ENCODE measurements around the gene SMAP2.

SMAP2 gene

DNA sequence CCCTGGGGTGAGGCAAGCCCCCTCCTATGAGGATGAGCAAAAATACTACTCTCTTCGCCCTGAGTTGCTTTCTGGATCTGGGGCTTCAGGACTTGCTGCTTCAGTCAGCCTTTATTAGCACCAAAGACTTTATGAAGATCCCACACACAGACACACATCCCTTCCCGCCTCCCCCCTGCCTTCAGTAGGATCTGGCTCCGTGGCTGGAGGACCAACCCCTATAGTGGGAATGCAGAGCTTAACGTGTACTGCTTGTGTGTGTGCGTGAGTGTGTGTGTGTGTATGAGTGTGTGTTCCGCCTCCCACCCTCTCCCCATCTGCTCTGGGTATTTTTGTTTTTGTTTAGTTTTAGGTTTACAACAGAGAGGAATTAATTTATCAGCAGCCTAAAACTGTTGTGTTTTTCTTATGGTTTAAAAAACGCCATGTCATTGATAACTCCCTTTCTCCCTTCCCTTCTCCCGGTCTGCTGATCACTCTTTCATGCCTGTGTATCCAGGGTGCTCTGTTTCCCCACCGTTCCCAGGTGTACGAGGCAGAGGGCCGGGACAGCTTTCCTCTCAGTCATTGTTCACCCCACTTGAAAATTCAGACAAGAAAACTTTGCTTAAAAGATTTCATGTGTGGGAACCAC is 49.2 kb downstream of the SMAP2 start:
- no peak for DNase-seq

DNA sequence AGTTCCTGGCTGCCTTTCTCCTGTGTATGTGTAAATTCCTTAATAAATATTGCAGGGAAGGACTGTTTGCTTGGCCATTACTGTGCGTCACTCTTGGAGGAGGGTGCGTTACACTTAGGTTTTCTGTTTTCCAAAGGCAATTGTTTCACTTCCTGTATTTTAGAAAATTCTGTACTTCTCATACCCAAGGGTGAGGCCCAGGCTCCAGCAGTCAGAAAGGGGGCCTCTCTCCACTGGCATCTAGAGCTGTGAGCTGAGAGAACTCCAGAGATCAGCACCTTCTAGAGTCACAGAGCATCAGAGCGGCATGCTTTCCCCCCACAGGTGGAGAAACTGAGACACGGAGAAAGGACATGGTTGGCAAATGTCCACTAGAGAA is 49.7 kb downstream of the SMAP2 start:
- DNase-seq, result no peak

DNA sequence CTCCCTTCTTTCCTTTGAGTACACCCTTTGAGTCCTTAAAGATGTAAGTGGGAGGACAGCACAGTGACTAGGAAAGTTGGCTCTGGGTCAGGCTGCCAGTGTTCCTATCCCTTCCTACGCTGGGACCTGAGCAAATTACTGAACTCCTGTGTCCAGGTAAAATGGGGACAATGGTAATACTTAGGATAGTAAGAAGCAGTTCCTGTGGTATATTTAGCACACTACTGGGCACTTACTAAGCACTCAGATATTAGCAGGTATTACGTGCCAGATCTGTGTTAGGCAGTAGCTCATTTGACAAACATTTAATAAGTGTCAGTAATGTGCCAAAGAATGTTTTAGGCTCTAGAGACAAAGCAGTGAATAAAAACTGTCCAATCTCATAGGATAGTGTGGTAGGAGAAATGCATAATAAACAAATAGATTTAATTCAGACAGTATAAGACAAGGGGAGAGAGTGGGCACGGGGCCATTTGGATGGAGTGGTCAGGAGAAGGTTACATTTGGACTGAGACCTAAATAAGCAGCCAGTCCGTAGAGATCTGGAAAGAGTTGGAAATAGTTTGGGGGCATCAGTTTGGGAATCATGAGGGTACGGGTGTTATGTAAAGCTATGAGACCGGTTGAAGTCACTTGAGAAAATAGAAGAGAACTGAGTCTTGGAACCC is 50.6 kb downstream of the SMAP2 start:
- DNase-seq, result no peak

GRCh38 chr1:40425198-40425597 is 51.7 kb downstream of the SMAP2 start:
- DNase-seq, result no peak

GRCh38 chr1:40431385-40431784 is 57.9 kb downstream of the SMAP2 start:
- no peak for DNase-seq

GRCh38 chr1:40432644-40433390 is 59.3 kb downstream of the SMAP2 start:
- no peak for DNase-seq

GRCh38 chr1:40435471-40435870 is 61.9 kb downstream of the SMAP2 start:
- no peak for DNase-seq

DNA sequence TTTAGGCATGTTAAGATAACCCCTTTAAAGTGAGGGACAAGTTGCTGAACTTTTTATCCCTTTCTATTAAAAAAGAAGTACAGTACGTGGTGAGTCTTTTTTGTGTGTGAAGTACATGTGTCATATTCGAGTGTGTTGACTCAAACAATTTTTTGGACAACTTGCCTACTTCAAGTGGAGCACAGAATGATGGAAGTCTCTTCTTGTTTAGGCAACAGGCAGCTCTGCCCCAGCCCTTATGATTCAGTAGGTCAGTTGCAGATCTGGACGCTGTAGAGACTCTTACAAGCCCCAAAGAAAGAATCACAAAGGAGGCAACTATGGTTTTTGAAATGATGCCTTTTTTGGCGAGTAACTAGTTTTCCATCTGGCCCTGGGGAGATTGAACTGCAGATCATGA is 62.3 kb downstream of the SMAP2 start:
- no peak for DNase-seq

- DNase-seq, result peak; percentile 24
These were observed 65.0 kb downstream of the SMAP2 start for GRCh38 chr1:40438391-40439015.

GRCh38 chr1:40439247-40439646 is 65.7 kb downstream of the SMAP2 start:
- DNase-seq, result no peak

DNA sequence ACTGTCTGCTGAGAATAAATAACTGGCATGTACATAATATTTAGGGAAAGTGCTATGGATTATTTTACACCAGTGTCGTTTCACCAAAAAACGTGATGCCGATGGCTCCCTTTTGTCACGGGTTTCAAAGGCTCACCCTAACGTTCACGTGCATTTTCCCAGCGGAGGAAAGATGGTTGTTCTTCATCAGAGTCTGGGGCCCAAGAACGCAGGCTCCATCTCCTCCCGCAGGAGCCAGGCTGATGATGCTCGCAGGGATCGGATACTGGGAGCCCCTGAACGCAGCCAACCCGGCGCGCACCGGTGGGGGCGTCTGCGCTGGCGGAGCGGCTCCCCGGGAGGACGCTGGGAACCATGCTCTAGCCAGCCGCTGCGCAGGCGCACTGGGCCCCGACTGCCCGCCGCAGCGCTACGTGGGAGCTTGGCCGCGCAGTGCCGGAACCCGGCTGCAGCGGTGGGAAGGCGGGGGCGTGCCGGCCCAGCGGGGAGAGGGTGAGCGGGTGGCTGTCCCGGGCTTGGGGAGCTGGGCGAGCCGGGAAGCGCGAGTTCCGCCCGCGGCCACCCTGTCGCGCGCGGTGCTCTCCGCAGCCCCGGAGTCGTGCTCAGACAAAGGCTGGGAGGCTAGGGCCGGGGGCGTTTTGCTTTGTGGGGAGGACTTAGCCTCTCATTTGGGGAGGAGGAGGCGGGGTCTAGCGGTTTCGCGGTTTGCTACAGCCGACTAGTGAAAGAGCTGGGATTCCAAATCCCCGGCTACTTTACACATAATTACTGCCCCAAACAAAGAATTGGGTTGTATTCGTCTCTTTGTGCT is 76.4 kb downstream of the SMAP2 start, which contains the start of gene ZFP69B:
Gene ZFP69B (plus strand): TSS at position 793 of the 811 bp plus-strand sequence. CDS start 486 bp downstream, outside the sequence.
- peak; percentile 88 for DNase-seq

GRCh38 chr1:40450495-40451237 is 77.1 kb downstream of the SMAP2 start:
- DNase-seq, result peak; percentile 48

GRCh38 chr1:40451238-40451585 is 77.7 kb downstream of the SMAP2 start:
- no peak for DNase-seq

DNA sequence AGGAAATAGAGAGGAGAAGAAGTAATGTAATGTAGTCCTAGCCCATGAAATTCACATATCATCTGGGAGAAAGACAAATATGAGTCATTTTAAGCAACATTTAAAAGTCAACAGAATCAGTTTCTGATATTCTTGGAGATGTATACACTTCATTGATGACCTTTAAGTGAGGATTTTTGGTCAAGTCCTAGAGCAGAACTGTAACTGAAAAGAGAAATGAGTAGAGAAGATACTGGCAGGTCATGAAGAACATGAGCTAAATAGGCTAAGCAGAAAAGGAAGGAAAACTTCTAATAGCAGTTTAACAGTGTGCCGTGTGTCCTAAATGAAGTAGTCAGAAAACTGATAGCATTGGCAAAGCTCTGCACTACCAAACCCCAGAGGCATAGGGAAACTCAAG is 81.3 kb downstream of the SMAP2 start:
- DNase-seq, result no peak

DNA sequence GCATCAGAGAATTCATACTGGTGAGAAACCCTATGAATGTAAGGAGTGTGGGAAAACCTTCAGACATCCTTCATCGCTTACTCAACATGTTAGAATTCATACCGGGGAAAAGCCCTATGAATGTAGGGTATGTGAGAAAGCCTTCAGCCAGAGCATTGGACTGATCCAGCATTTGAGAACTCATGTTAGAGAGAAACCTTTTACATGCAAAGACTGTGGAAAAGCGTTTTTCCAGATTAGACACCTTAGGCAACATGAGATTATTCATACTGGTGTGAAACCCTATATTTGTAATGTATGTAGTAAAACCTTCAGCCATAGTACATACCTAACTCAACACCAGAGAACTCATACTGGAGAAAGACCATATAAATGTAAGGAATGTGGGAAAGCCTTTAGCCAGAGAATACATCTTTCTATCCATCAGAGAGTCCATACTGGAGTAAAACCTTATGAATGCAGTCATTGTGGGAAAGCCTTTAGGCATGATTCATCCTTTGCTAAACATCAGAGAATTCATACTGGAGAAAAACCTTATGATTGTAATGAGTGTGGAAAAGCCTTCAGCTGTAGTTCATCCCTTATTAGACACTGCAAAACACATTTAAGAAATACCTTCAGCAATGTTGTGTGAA is 89.5 kb downstream of the SMAP2 start:
- no peak for DNase-seq

DNA sequence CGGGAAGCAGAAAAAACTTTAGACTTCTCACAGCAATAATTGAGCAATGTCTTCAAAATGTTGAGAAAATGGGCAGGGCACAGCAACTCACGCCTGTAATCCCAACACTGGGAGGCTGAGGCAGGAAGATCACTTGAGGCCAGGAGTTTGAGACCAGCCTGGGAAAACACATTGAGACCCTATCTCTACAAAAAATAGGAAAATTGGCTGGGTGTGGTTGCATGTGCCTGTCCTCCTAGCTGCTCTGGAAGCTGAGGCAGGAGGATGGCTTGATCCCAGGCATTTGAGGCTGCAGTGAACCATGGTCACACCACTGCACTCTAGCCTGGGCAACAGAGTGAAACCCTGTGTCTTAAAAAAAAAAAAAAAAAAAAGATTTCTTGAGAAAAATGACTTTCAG is 95.8 kb downstream of the SMAP2 start:
- DNase-seq, result no peak
